Measurements from ENCODE around the gene FBH1. TPM values are rescaled to one million over a fixed set of nuclear protein-coding genes. Genes with fewer than 3 reads are reported as not detected.
"Not testable (repeated sequence)": the region's sequence is repeated elsewhere in the genome, so short reads cannot be mapped to it uniquely, and the experiment has no call there.

FBH1 gene
- total RNA-seq, 1 donor from 2014 or later, result 70.8 TPM

GRCh38 chr10:5903563-5903962 is 13.5 kb downstream of the FBH1 start:
- no peak for DNase-seq (ENCODE audit: low spot score)

GRCh38 chr10:5904227-5904626 is 14.2 kb downstream of the FBH1 start:
- DNase-seq (ENCODE audit: low spot score), result no peak

- DNase-seq (ENCODE audit: low spot score), result no peak
These were observed 15.9 kb downstream of the FBH1 start for GRCh38 chr10:5905854-5906507.

DNA sequence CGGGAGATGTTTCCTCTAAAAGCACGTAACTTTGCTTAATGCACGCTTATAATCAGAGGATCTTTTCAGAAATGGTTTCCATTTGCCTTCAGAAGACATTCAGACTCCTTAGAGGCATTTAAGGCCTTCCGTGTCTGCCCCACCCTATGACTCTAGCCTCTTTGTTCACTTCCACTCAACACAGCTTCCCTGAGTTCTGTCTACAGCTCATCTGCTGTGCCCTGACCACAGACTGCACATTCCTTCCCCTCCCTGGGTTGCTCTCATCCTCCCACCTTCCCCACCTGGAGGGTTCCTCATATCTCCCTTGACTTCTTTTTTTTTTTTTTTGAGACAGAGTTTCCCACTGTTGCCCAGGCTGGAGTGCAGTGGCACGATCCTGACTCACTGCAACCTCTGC is 16.6 kb downstream of the FBH1 start:
- no peak for DNase-seq (ENCODE audit: low spot score)

DNA sequence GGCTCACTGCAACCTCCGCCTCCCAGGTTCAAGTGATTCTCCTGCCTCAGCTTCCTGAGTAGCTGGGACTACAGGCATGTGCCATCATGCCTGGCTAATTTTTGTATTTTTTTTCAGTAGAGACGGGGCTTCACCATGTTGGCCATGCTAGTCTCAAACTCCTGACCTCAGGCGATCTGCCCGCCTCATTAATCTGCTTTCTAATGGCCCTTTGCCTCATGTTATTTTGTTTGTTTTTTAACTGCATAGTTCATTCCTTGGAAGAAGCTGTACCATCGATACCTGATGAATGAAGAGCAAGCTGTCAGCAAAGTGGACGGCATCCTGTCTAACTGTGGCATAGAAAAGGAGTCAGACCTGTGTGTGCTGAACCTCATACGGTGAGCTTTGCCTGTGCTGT is 18.6 kb downstream of the FBH1 start:
- not testable (repeated sequence) for DNase-seq (ENCODE audit: low spot score)

- no peak for DNase-seq (ENCODE audit: low spot score)
These were observed 20.5 kb downstream of the FBH1 start for GRCh38 chr10:5910323-5911100.

- DNase-seq (ENCODE audit: low spot score), result no peak
These were observed 21.6 kb downstream of the FBH1 start for GRCh38 chr10:5911670-5912069.

GRCh38 chr10:5913736-5914135 is 23.7 kb downstream of the FBH1 start:
- DNase-seq (ENCODE audit: low spot score), result no peak

- DNase-seq (ENCODE audit: low spot score), result no peak
These were observed 25.4 kb downstream of the FBH1 start for GRCh38 chr10:5915451-5915850.

- DNase-seq (ENCODE audit: low spot score), result no peak
These were observed 27.3 kb downstream of the FBH1 start for GRCh38 chr10:5917305-5917704.

GRCh38 chr10:5918763-5919162 is 28.7 kb downstream of the FBH1 start:
- DNase-seq (ENCODE audit: low spot score), result no peak

- DNase-seq (ENCODE audit: low spot score), result no peak
These were observed 29.5 kb downstream of the FBH1 start for GRCh38 chr10:5919568-5919967.

GRCh38 chr10:5921746-5922145 is 31.7 kb downstream of the FBH1 start:
- DNase-seq (ENCODE audit: low spot score), result no peak

DNA sequence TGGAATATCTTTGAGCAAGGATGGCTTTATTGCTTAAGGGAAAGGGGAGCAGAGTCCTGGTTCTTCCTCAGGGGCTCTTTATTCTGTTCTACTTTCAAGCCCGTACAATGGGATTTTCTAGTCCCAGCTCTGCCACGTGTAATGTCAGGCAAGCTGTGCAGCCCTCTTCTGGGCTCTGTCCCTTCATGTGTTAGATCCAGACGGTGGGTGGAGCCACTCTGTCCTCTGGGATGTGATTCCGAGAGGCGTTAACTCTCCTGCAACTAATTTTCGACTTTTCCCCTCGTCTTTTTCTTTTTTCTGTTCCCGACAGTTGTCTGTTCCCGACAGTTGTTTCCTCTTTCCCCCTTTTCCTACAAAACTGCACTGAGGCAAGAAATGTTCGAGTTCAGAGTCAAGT is 34.8 kb downstream of the FBH1 start:
- no peak for DNase-seq (ENCODE audit: low spot score)

GRCh38 chr10:5927306-5927705 is 37.3 kb downstream of the FBH1 start:
- DNase-seq (ENCODE audit: low spot score), result no peak

- DNase-seq (ENCODE audit: low spot score), result no peak
These were observed 39.4 kb downstream of the FBH1 start for GRCh38 chr10:5929442-5929841.

- DNase-seq (ENCODE audit: low spot score), result no peak
These were observed 40.2 kb downstream of the FBH1 start for GRCh38 chr10:5930272-5930671.

DNA sequence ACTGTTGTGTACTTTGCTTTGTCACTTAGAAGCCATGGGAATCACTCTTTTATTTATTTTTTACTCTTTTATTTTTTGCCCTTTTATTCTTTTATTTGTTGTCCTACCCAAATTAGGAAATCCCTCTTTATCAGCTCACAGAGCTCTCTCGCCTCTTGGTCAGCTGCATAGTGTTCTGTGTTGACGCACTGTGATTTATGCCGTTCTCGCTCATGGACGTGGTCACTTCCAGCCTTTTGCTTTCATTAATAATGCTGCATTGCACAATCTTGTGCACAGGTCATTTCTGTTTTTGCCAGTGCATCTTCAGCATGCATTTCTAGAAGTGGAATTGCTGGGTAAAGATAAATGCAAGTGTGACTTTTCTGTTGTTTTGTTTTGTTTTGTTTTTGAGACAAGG is 42.3 kb downstream of the FBH1 start:
- DNase-seq (ENCODE audit: low spot score), result no peak

GRCh38 chr10:5933909-5934546 is 44.0 kb downstream of the FBH1 start:
- no peak for DNase-seq (ENCODE audit: low spot score)

- no peak for DNase-seq (ENCODE audit: low spot score)
These were observed 45.6 kb downstream of the FBH1 start for GRCh38 chr10:5935628-5936027.

GRCh38 chr10:5937016-5937415 is 47.0 kb downstream of the FBH1 start:
- DNase-seq (ENCODE audit: low spot score), result no peak

DNA sequence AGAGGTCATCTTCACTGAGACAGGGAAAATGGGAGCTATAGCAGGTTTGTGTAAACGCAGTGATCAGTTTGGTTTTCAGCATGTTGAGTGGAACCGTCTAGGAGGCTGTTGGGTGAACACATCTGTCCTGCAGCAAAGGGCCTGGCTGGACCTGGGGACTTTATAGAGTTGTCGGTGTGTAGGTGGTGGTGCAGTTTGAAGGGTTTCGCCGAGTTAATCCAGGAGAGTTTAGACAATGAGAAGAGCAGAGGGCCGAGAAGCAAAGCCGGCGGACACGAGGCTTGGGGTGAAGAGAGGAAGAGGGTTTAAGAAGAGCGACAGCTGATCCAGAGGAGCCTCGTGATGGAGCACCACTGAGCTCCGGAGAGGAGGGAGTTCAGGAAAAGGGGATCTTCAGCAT is 48.2 kb downstream of the FBH1 start:
- no peak for DNase-seq (ENCODE audit: low spot score)

DNA sequence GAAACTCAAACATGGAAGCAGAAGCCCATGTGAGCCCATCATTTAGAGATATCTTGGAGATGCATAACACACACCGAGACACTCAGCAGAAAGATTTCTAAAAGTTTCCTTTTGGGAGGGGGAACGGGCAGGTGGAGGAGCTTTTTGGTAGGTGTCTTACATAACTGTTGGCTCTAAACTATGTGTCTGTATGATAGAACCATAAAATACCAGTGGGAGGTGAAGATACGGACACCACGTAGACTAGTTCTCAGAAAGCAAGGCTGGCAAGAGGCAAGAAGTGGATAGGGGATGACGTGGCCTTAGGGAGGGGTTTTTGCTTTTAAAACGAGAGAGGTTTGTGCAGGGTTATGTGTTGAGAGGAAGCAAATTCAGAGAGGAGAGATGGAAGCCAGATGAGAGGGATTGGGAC is 50.8 kb downstream of the FBH1 start:
- no peak for DNase-seq (ENCODE audit: low spot score)
